Loucy (cell line): Measurements from ENCODE around the gene SREK1IP1.

ENCODE experiments used
- H2AFZ ChIP-seq: fragments of 200-600 bp; sonication (generic); 2 replicates; pipeline ENCODE4 v1.6.0; 2016; ENCODE audit warnings: antibody characterized with exemption, mild to moderate bottlenecking, low read length, moderate library complexity
- H3F3A ChIP-seq: fragments of 200-600 bp; 2 replicates; pipeline ENCODE4 v1.6.0; 2016; ENCODE audit warnings: antibody characterized with exemption, low read depth, mild to moderate bottlenecking
- H3K27me3 ChIP-seq: fragments of 200-600 bp; sonication (generic); 2 replicates; pipeline ENCODE4 v1.6.1; 2014; ENCODE audit warnings: low read length, mild to moderate bottlenecking; ENCODE audit not compliant: insufficient read depth, poor library complexity, severe bottlenecking
- H3K36me3 ChIP-seq: fragments of 200-600 bp; sonication (generic); 2 replicates; pipeline ENCODE4 v1.6.1; 2016; ENCODE audit warnings: low read length; ENCODE audit not compliant: insufficient read depth
- H3K4me1 ChIP-seq: fragments of 200-600 bp; sonication (generic); 2 replicates; pipeline ENCODE4 v1.5.1; 2014; ENCODE audit warnings: low read length, mild to moderate bottlenecking; ENCODE audit not compliant: insufficient read depth, poor library complexity, severe bottlenecking
- H3K4me2 ChIP-seq: fragments of 200-600 bp; sonication (generic); 2 replicates; pipeline ENCODE4 v1.6.0; 2014; ENCODE audit warnings: antibody characterized with exemption, low read length, low read depth, mild to moderate bottlenecking; ENCODE audit not compliant: poor library complexity, severe bottlenecking
- H3K4me3 ChIP-seq: fragments of 200-600 bp; sonication (generic); 2 replicates; pipeline ENCODE4 v1.5.1; 2014; ENCODE audit warnings: low read length, mild to moderate bottlenecking, mixed read lengths; ENCODE audit not compliant: poor library complexity, severe bottlenecking
- H3K79me2 ChIP-seq: fragments of 200-600 bp; sonication (generic); 2 replicates; pipeline ENCODE4 v1.6.1; 2014; ENCODE audit warnings: low read length; ENCODE audit not compliant: insufficient read depth
- H3K9ac ChIP-seq: fragments of 200-600 bp; sonication (generic); 2 replicates; pipeline ENCODE4 v1.6.0; 2014; ENCODE audit warnings: mild to moderate bottlenecking, low read depth, low read length, moderate library complexity; ENCODE audit not compliant: poor library complexity, severe bottlenecking
- H3K9me2 ChIP-seq: fragments of 200-600 bp; sonication (generic); replicated peaks from 2 replicates; pipeline ENCODE4 v1.6.1; 2016; ENCODE audit warnings: low read depth, low read length, mixed read lengths
- H3K9me3 ChIP-seq: fragments of 200-600 bp; sonication (generic); 2 replicates; pipeline ENCODE4 v1.6.1; 2014; ENCODE audit warnings: mild to moderate bottlenecking, antibody characterized with exemption, low read length, low read depth; ENCODE audit not compliant: insufficient read depth
- H4K20me1 ChIP-seq: fragments of 200-600 bp; sonication (generic); 2 replicates; pipeline ENCODE4 v1.6.0; 2014; ENCODE audit warnings: antibody characterized with exemption, low read length, mild to moderate bottlenecking; ENCODE audit not compliant: insufficient read depth, poor library complexity, severe bottlenecking
- CTCF ChIP-seq: fragments of 200-600 bp; sonication (generic); conservative IDR thresholded peaks from 2 replicates; pipeline ENCODE4 v1.5.1; 2014; ENCODE audit warnings: mild to moderate bottlenecking, antibody characterized with exemption, low read length
- EZH2phosphoT487 ChIP-seq: fragments of 200-600 bp; IDR thresholded peaks from 2 replicates; pipeline ENCODE4 v1.6.1; 2018; ENCODE audit warnings: antibody characterized with exemption, mild to moderate bottlenecking, moderate library complexity, borderline replicate concordance

Gene SREK1IP1

GRCh38 chr5:64678374-64678773 is 90.1 kb downstream of the SREK1IP1 start:
- Histone ChIP-seq H3F3A (no peaks in the 10 kb centered on the region), H3K4me1 (no peaks in the 10 kb centered on the region), H4K20me1 (no peaks in the 10 kb centered on the region), H3K9me3 (no peaks in the 10 kb centered on the region), H3K27me3 (no peaks in the 10 kb centered on the region), H3K79me2 (no peaks in the 10 kb centered on the region), H3K4me2 (no peak overlapping the region), H3K9me2 (no peaks in the 10 kb centered on the region), H2AFZ (no peak overlapping the region), H3K9ac (no peak overlapping the region), H3K36me3 (no peaks in the 10 kb centered on the region), H3K4me3 (no peak overlapping the region)
- TF ChIP-seq EZH2phosphoT487 (no peak), CTCF (no peak)

- H3K27me3 ChIP-seq = no peaks in the 10 kb centered on the region
- H3K4me3 ChIP-seq = no peak overlapping the region
- H2AFZ ChIP-seq = no peak overlapping the region
- H3K79me2 ChIP-seq = no peaks in the 10 kb centered on the region
- TF ChIP-seq CTCF (no peak), EZH2phosphoT487 (no peak)
- no peak overlapping the region for H3K4me2 ChIP-seq
- H3F3A ChIP-seq = no peaks in the 10 kb centered on the region
- H3K4me1 ChIP-seq = no peaks in the 10 kb centered on the region
- H3K9me3 ChIP-seq = no peaks in the 10 kb centered on the region
- no peaks in the 10 kb centered on the region for H4K20me1 ChIP-seq
- H3K9ac ChIP-seq = no peak overlapping the region
- H3K9me2 ChIP-seq = no peaks in the 10 kb centered on the region
- no peaks in the 10 kb centered on the region for H3K36me3 ChIP-seq
Measured at GRCh38 chr5:64671678-64672077, 96.8 kb downstream of the SREK1IP1 start.

- Histone ChIP-seq H2AFZ (no peak overlapping the region), H3F3A (no peaks in the 10 kb centered on the region), H3K4me2 (no peak overlapping the region), H3K9me2 (no peaks in the 10 kb centered on the region), H3K4me3 (no peak overlapping the region), H3K4me1 (no peaks in the 10 kb centered on the region), H3K79me2 (no peaks in the 10 kb centered on the region), H3K36me3 (no peaks in the 10 kb centered on the region), H3K9ac (no peak overlapping the region), H4K20me1 (no peaks in the 10 kb centered on the region), H3K27me3 (no peaks in the 10 kb centered on the region), H3K9me3 (no peaks in the 10 kb centered on the region)
- TF ChIP-seq CTCF (no peak), EZH2phosphoT487 (no peak)
Measured at GRCh38 chr5:64670277-64670676, 98.2 kb downstream of the SREK1IP1 start.
